OCI-LY1 (cell line): Measurements from ENCODE around the gene NDST3.

ENCODE experiments used
- H2AFZ ChIP-seq: fragments of 200-600 bp; sonication (generic), shearing (Covaris generic); 2 replicates; pipeline ENCODE4 v1.6.0; 2014; ENCODE audit warnings: antibody characterized with exemption, mild to moderate bottlenecking, low read length
- H3F3A ChIP-seq: fragments of 200-600 bp; sonication (generic), shearing (Covaris generic); 2 replicates; pipeline ENCODE4 v1.6.0; 2014; ENCODE audit warnings: mild to moderate bottlenecking, antibody characterized with exemption, low read length, moderate library complexity; ENCODE audit not compliant: insufficient read depth
- H3K27ac ChIP-seq: fragments of 200-600 bp; sonication (generic); 2 replicates; pipeline ENCODE4 v1.5.1; 2014; ENCODE audit warnings: low read length, mixed run types, mild to moderate bottlenecking, low read depth; ENCODE audit not compliant: poor library complexity, severe bottlenecking
- H3K27me3 ChIP-seq: fragments of 200-600 bp; sonication (generic); 2 replicates; pipeline ENCODE4 v1.6.0; 2014; ENCODE audit warnings: antibody characterized with exemption, mild to moderate bottlenecking, low read length, moderate library complexity; ENCODE audit not compliant: insufficient read depth
- H3K36me3 ChIP-seq: fragments of 200-600 bp; sonication (generic); 2 replicates; pipeline ENCODE4 v1.6.1; 2014; ENCODE audit warnings: mild to moderate bottlenecking, antibody characterized with exemption, low read length, moderate library complexity, mixed read lengths; ENCODE audit not compliant: insufficient read depth
- H3K4me1 ChIP-seq: fragments of 200-600 bp; sonication (generic); 2 replicates; pipeline ENCODE4 v1.5.1; 2014; ENCODE audit warnings: mild to moderate bottlenecking, low read length, moderate library complexity; ENCODE audit not compliant: insufficient read depth, severe bottlenecking
- H3K4me2 ChIP-seq: fragments of 200-600 bp; sonication (generic), shearing (Covaris generic); 2 replicates; pipeline ENCODE4 v1.6.1; 2014; ENCODE audit warnings: low read length
- H3K4me3 ChIP-seq: fragments of 200-600 bp; sonication (generic); 2 replicates; pipeline ENCODE4 v1.5.1; 2014; ENCODE audit warnings: low read length, low read depth, mild to moderate bottlenecking, mixed read lengths; ENCODE audit not compliant: poor library complexity, severe bottlenecking
- H3K79me2 ChIP-seq: fragments of 200-600 bp; shearing (Covaris generic); 2 replicates; pipeline ENCODE4 v1.6.1; 2016; ENCODE audit warnings: mixed run types, low read length, mixed read lengths; ENCODE audit not compliant: insufficient read depth
- H3K9ac ChIP-seq: fragments of 200-600 bp; sonication (generic), shearing (Covaris generic); 2 replicates; pipeline ENCODE4 v1.6.1; 2014; ENCODE audit warnings: mild to moderate bottlenecking, low read length, mixed read lengths
- H3K9me2 ChIP-seq: fragments of 200-600 bp; sonication (generic), shearing (Covaris generic); 2 replicates; pipeline ENCODE4 v1.6.1; 2014; ENCODE audit warnings: low read depth, mild to moderate bottlenecking, low read length, mixed read lengths
- H3K9me3 ChIP-seq: fragments of 200-600 bp; shearing (Covaris generic); 2 replicates; pipeline ENCODE4 v1.6.1; 2014; ENCODE audit warnings: low read length, mixed read lengths
- H4K20me1 ChIP-seq: fragments of 200-600 bp; sonication (generic), shearing (Covaris generic); 2 replicates; pipeline ENCODE4 v1.6.0; 2016; ENCODE audit warnings: mild to moderate bottlenecking, low read length; ENCODE audit not compliant: insufficient read depth
- CTCF ChIP-seq: fragments of 200-600 bp; sonication (generic), shearing (Covaris generic); IDR thresholded peaks from 2 replicates; pipeline ENCODE4 v1.5.1; 2017; ENCODE audit warnings: mild to moderate bottlenecking, antibody characterized with exemption, low read length, moderate library complexity, mixed read lengths
- EZH2 ChIP-seq: fragments of 200-600 bp; sonication (generic), shearing (Covaris generic); IDR thresholded peaks from 2 replicates; pipeline ENCODE4 v1.8.0; 2017; ENCODE audit warnings: borderline replicate concordance, mixed run types, mild to moderate bottlenecking, antibody characterized with exemption, low read length, moderate library complexity, mixed read lengths

The NDST3 gene

GRCh38 chr4:118034053-118034785 is at the start of gene NDST3:
Gene NDST3, plus strand, starts transcription at chr4:118034486. Its CDS starts 19,425 bp downstream, at chr4:118053911.
- Histone ChIP-seq H4K20me1 (no peaks in the 10 kb centered on the region), H2AFZ (no peak within 1 kb of the TSS), H3K4me1 (no peaks in the 10 kb centered on the region), H3F3A (no peaks in the 10 kb centered on the region), H3K9me3 (no peaks in the 10 kb centered on the region), H3K9me2 (no peaks in the 10 kb centered on the region), H3K27ac (no peak within 1 kb of the TSS), H3K36me3 (no peaks in the 10 kb centered on the region), H3K4me3 (no peak within 1 kb of the TSS), H3K4me2 (no peak within 1 kb of the TSS), H3K27me3 (no peaks in the 10 kb centered on the region), H3K79me2 (no peaks in the 10 kb centered on the region), H3K9ac (no peak within 1 kb of the TSS)
- peak; percentile 23; the same call in 1 of the 2 replicates for TF ChIP-seq CTCF
- TF ChIP-seq EZH2, result no peak

- H3K27me3 ChIP-seq, result no peaks in the 10 kb centered on the region
- H4K20me1 ChIP-seq, result no peaks in the 10 kb centered on the region
- no peak overlapping the region for H3K27ac ChIP-seq
- H3K9me3 ChIP-seq, result no peaks in the 10 kb centered on the region
- H3K36me3 ChIP-seq, result no peaks in the 10 kb centered on the region
- H3F3A ChIP-seq, result no peaks in the 10 kb centered on the region
- no peak overlapping the region for H3K4me3 ChIP-seq
- no peak for TF ChIP-seq EZH2
- no peak for TF ChIP-seq CTCF
- H3K4me2 ChIP-seq, result no peak overlapping the region
- H3K9ac ChIP-seq, result no peak overlapping the region
- H2AFZ ChIP-seq, result no peak overlapping the region
- H3K4me1 ChIP-seq, result no peaks in the 10 kb centered on the region
- H3K79me2 ChIP-seq, result no peaks in the 10 kb centered on the region
- no peaks in the 10 kb centered on the region for H3K9me2 ChIP-seq
Measured at GRCh38 chr4:117986321-117986720, 48.0 kb upstream of the NDST3 start.

- no peak overlapping the region for H3K9ac ChIP-seq
- H4K20me1 ChIP-seq, result no peaks in the 10 kb centered on the region
- H3F3A ChIP-seq, result no peaks in the 10 kb centered on the region
- no peaks in the 10 kb centered on the region for H3K79me2 ChIP-seq
- no peak overlapping the region for H3K27ac ChIP-seq
- H3K36me3 ChIP-seq, result no peaks in the 10 kb centered on the region
- H3K4me3 ChIP-seq, result no peak overlapping the region
- no peaks in the 10 kb centered on the region for H3K4me1 ChIP-seq
- H3K9me3 ChIP-seq, result no peaks in the 10 kb centered on the region
- no peak overlapping the region for H3K4me2 ChIP-seq
- no peaks in the 10 kb centered on the region for H3K9me2 ChIP-seq
- H3K27me3 ChIP-seq, result no peaks in the 10 kb centered on the region
- no peak overlapping the region for H2AFZ ChIP-seq
- TF ChIP-seq EZH2, result no peak
- no peak for TF ChIP-seq CTCF
Measured at GRCh38 chr4:117987464-117987863, 46.8 kb upstream of the NDST3 start.
